DND-41 (cell line): ENCODE data around the gene HMCN1.

Experiments
- CTCF ChIP-seq: IDR thresholded peaks from 2 replicates; pipeline ENCODE4 v1.5.1; 2012; ENCODE audit warnings: borderline replicate concordance, low read length, moderate library complexity, mild to moderate bottlenecking; ENCODE audit not compliant: poor library complexity, severe bottlenecking; ENCODE audit errors: extremely low read depth
- EZH2 ChIP-seq: IDR thresholded peaks from 3 replicates; pipeline ENCODE4 v1.6.1; 2012; ENCODE audit warnings: borderline replicate concordance, low read depth, mild to moderate bottlenecking, moderate library complexity, low read length, inconsistent platforms; ENCODE audit not compliant: severe bottlenecking

GRCh38 chr1:186079084-186079684, 345.0 kb downstream of the HMCN1 start:
- TF ChIP-seq CTCF (no peak), EZH2 (no peak)
